ENCODE data around the gene MYO15A. TPM values are rescaled to one million over a fixed set of nuclear protein-coding genes. Genes with fewer than 3 reads are reported as not detected.

Gene MYO15A
- total RNA-seq, 2 experiments from 2014 or later, result 0.98 to 1.4 TPM

- TF ChIP-seq EZH2phosphoT487 (IDR thresholded peaks at IDR 0.05; ENCODE audit: borderline replicate concordance, low read depth, low read length), result no peak
- no peak for TF ChIP-seq CTCF (conservative IDR thresholded peaks at IDR 0.05; ENCODE audit: low read length)
- Histone ChIP-seq H2AFZ (ENCODE audit: low read length) (no peak overlapping the region), H4K20me1 (ENCODE audit: insufficient read depth, low read length) (no peaks in the 10 kb centered on the region), H3K9me2 (ENCODE audit: insufficient read depth, low read length) (no peaks in the 10 kb centered on the region), H3K4me3 (ENCODE audit: low read depth, low read length, poor library complexity, severe bottlenecking) (no peak overlapping the region), H3K27ac (ENCODE audit: low read depth, low read length, poor library complexity, severe bottlenecking) (no peak overlapping the region), H3K79me2 (ENCODE audit: insufficient read depth, low read depth, low read length) (no peaks in the 10 kb centered on the region), H3K4me2 (ENCODE audit: low read length) (no peak overlapping the region), H3K36me3 (ENCODE audit: insufficient read depth, low read length) (peaks cover 7% of the 10 kb centered on the region; the same call in 1 of the 2 replicates), H3K9me3 (ENCODE audit: low read length) (no peaks in the 10 kb centered on the region), H3K4me1 (ENCODE audit: insufficient read depth, low read length, poor library complexity, severe bottlenecking) (peaks cover 5% of the 10 kb centered on the region)
- ChIA-PET POLR2A (no interaction called here), CTCF (ENCODE audit: unreplicated experiment) (no interaction called here)
- intact Hi-C loops (cut with micrococcal nuclease; ENCODE audit: unreplicated experiment), result no loop called here
- BruUV-seq (replicated peaks), result no TSS peak
- DNase-seq (ENCODE audit: low spot score), result no peak
Observed at GRCh38 chr17:18106211-18106610, 2.3 kb upstream of the MYO15A start.

- no peak for TF ChIP-seq EZH2phosphoT487 (IDR thresholded peaks at IDR 0.05; ENCODE audit: borderline replicate concordance, low read depth, low read length)
- TF ChIP-seq CTCF (conservative IDR thresholded peaks at IDR 0.05; ENCODE audit: low read length), result no peak
- H3K4me1 ChIP-seq (ENCODE audit: insufficient read depth, low read length, poor library complexity, severe bottlenecking), result peaks cover 5% of the 10 kb centered on the region
- no peaks in the 10 kb centered on the region for H3K79me2 ChIP-seq (ENCODE audit: insufficient read depth, low read depth, low read length)
- ChIA-PET POLR2A (no interaction called here), CTCF (ENCODE audit: unreplicated experiment) (no interaction called here)
- H3K36me3 ChIP-seq (ENCODE audit: insufficient read depth, low read length), result no peaks in the 10 kb centered on the region
- no peak for DNase-seq (ENCODE audit: low spot score)
- H4K20me1 ChIP-seq (ENCODE audit: insufficient read depth, low read length), result no peaks in the 10 kb centered on the region
- no TSS peak for BruUV-seq (replicated peaks)
- intact Hi-C loops (cut with micrococcal nuclease; ENCODE audit: unreplicated experiment), result no loop called here
- no peak overlapping the region for H3K4me2 ChIP-seq (ENCODE audit: low read length)
- H3K27ac ChIP-seq (ENCODE audit: low read depth, low read length, poor library complexity, severe bottlenecking), result no peak overlapping the region
- no peaks in the 10 kb centered on the region for H3K9me2 ChIP-seq (ENCODE audit: insufficient read depth, low read length)
- H3K4me3 ChIP-seq (ENCODE audit: low read depth, low read length, poor library complexity, severe bottlenecking), result no peak overlapping the region
- no peaks in the 10 kb centered on the region for H3K9me3 ChIP-seq (ENCODE audit: low read length)
- no peak overlapping the region for H2AFZ ChIP-seq (ENCODE audit: low read length)
Observed at GRCh38 chr17:18107061-18107790, 1.3 kb upstream of the MYO15A start.

- TF ChIP-seq EZH2phosphoT487 (IDR thresholded peaks at IDR 0.05; ENCODE audit: borderline replicate concordance, low read depth, low read length) (no peak), CTCF (conservative IDR thresholded peaks at IDR 0.05; ENCODE audit: low read length) (no peak)
- Histone ChIP-seq H3K79me2 (ENCODE audit: insufficient read depth, low read depth, low read length) (no peaks in the 10 kb centered on the region), H2AFZ (ENCODE audit: low read length) (no peak overlapping the region), H3K4me2 (ENCODE audit: low read length) (no peak overlapping the region), H3K4me1 (ENCODE audit: insufficient read depth, low read length, poor library complexity, severe bottlenecking) (no peaks in the 10 kb centered on the region), H3K36me3 (ENCODE audit: insufficient read depth, low read length) (no peaks in the 10 kb centered on the region), H3K9me3 (ENCODE audit: low read length) (no peaks in the 10 kb centered on the region), H3K4me3 (ENCODE audit: low read depth, low read length, poor library complexity, severe bottlenecking) (no peak overlapping the region), H3K27ac (ENCODE audit: low read depth, low read length, poor library complexity, severe bottlenecking) (no peak overlapping the region), H3K9me2 (ENCODE audit: insufficient read depth, low read length) (no peaks in the 10 kb centered on the region), H4K20me1 (ENCODE audit: insufficient read depth, low read length) (no peaks in the 10 kb centered on the region)
- ChIA-PET POLR2A (no interaction called here), CTCF (ENCODE audit: unreplicated experiment) (no interaction called here)
- intact Hi-C loops (cut with micrococcal nuclease; ENCODE audit: unreplicated experiment), result no loop called here
- no TSS peak for BruUV-seq (replicated peaks)
- no peak for DNase-seq (ENCODE audit: low spot score)
Observed at GRCh38 chr17:18107971-18108370, 585 bp upstream of the MYO15A start.
